NCI-H146 treated with DMSO at 0.1 percent for 48 hours (cell line): ENCODE measurements around the gene TTC34.

Source experiments
- DNase-seq: peaks from one replicate; lab custom pipeline; 2025; ENCODE audit not compliant: unreplicated experiment; lab: John Stamatoyannopoulos, UW

TTC34 gene

GRCh38 chr1:2830761-2831425 is 29.4 kb upstream of the TTC34 start:
- DNase-seq, result no peak

GRCh38 chr1:2829846-2830615 is 28.5 kb upstream of the TTC34 start:
- DNase-seq, result no peak

GRCh38 chr1:2828586-2829250 is 27.2 kb upstream of the TTC34 start:
- no peak for DNase-seq

- no peak for DNase-seq
These were observed 25.3 kb upstream of the TTC34 start for GRCh38 chr1:2826736-2827292.

GRCh38 chr1:2826316-2826715 is 24.8 kb upstream of the TTC34 start:
- DNase-seq, result no peak

GRCh38 chr1:2825487-2826189 is 24.1 kb upstream of the TTC34 start:
- no peak for DNase-seq

- DNase-seq, result no peak
These were observed 23.5 kb upstream of the TTC34 start for GRCh38 chr1:2824999-2825398.

- no peak for DNase-seq
These were observed 22.6 kb upstream of the TTC34 start for GRCh38 chr1:2823921-2824610.

GRCh38 chr1:2822621-2823145 is 21.2 kb upstream of the TTC34 start:
- DNase-seq, result no peak

GRCh38 chr1:2821966-2822620 is 20.6 kb upstream of the TTC34 start:
- DNase-seq, result no peak

GRCh38 chr1:2821373-2821955 is 20.0 kb upstream of the TTC34 start:
- DNase-seq, result no peak

- DNase-seq, result no peak
These were observed 19.4 kb upstream of the TTC34 start for GRCh38 chr1:2820731-2821372.

GRCh38 chr1:2819831-2820730 is 18.6 kb upstream of the TTC34 start:
- DNase-seq, result no peak

- no peak for DNase-seq
These were observed 17.9 kb upstream of the TTC34 start for GRCh38 chr1:2819429-2819828.

GRCh38 chr1:2817784-2818564 is 16.5 kb upstream of the TTC34 start:
- DNase-seq, result no peak

GRCh38 chr1:2816786-2817185 is 15.3 kb upstream of the TTC34 start:
- DNase-seq, result no peak

- no peak for DNase-seq
These were observed 14.1 kb upstream of the TTC34 start for GRCh38 chr1:2815551-2815950.
